Amniotic stem cell (primary cell): Measurements from ENCODE around the gene C1orf146.
A peak's percentile ranks its signal among the peaks of the same experiment; 100 is the strongest.
"Not testable (repeated sequence)": the region's sequence is repeated elsewhere in the genome, so short reads cannot be mapped to it uniquely, and the experiment has no call there.

ENCODE experiments used
- DNase-seq: peaks from one replicate; lab custom pipeline; 2025; lab: John Stamatoyannopoulos, UW

The C1orf146 gene

GRCh38 chr1:92274939-92275338 lies 57.2 kb downstream of the C1orf146 start:
- DNase-seq, result no peak

GRCh38 chr1:92276082-92276481 lies 58.4 kb downstream of the C1orf146 start:
- no peak for DNase-seq

GRCh38 chr1:92277105-92277723 lies 59.5 kb downstream of the C1orf146 start:
- no peak for DNase-seq

- not testable (repeated sequence) for DNase-seq
Observed at GRCh38 chr1:92279781-92280180, 62.1 kb downstream of the C1orf146 start.

GRCh38 chr1:92281411-92281810 lies 63.7 kb downstream of the C1orf146 start:
- not testable (repeated sequence) for DNase-seq

- peak; percentile 70 for DNase-seq
Observed at GRCh38 chr1:92291372-92291999, 73.8 kb downstream of the C1orf146 start.
